ENCODE measurements around the gene MYH10.

MYH10 gene

DNA sequence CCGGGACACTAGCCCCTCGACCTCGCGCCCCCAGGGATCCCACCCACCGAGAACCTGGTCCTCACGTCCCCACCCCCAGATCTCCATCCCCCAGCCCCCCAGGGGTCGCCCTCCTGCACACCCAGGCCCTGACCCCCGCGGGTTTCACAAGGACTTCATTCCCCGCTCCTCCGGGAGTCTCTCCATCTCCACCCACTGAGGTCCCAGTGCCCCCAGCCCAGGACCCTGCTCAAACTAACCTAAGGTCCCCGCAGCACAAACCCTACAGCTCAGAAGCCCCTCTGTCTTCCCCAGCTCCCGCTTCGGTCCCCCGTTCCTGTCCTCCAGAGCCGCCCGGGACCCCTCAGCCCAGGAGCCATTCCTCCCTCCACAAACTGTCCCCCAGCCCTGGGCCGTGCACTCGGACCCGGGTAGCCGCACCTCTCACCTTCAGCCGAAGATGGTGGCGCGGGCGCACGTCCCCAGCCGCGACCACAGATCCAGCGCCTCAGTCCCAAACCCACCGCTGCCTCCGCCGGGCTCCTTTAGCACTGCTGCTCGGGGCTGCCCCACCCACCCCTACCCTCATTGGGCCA is at the start of gene MYH10:
Gene MYH10 (minus strand): TSS at position 499 of the 575 bp plus-strand sequence. CDS start 7,479 bp downstream, outside the sequence.
- Histone ChIP-seq H3K27me3 (ENCODE audit: insufficient read depth, low read depth, severe bottlenecking) (no peaks in the 10 kb centered on the region), H3K27ac (peak within 1 kb of the TSS; percentile 93), H3K4me3 (ENCODE audit: low read depth, low read length) (peak within 1 kb of the TSS; percentile 93), H3K36me3 (peaks cover 14% of the 10 kb centered on the region), H3K9me3 (ENCODE audit: severe bottlenecking) (no peaks in the 10 kb centered on the region)
- peak; percentile 32 for DNase-seq
- TF ChIP-seq CTCF (IDR thresholded peaks at IDR 0.05; ENCODE audit: low read depth, low read length): peak; percentile 27; the same call in 1 of the 2 replicates

DNA sequence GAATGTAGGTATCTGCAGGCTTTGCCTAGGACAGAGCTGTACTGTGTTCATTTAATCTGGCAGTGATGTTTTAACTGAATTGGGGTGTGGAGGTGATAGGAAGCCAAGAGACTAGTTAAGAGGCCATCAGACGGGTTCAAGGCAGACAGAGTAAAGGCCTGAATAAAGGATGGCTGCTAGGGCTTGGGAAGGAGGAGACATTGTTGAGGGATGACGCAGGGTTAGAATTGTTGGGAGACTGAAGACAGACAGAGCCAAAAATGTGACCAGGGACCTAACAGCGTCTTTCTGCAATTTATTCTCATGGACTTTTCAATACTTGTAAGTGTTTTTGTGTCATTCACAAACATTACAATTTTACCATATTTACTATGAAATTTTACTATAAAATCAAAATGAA is 48.6 kb upstream of the MYH10 start:
- TF ChIP-seq CTCF (IDR thresholded peaks at IDR 0.05; ENCODE audit: low read depth, low read length): no peak
- H3K27ac ChIP-seq: no peak overlapping the region
- H3K4me3 ChIP-seq (ENCODE audit: low read depth, low read length): no peak overlapping the region
- no peaks in the 10 kb centered on the region for H3K36me3 ChIP-seq
- DNase-seq: no peak
- H3K27me3 ChIP-seq (ENCODE audit: insufficient read depth, low read depth, severe bottlenecking): no peaks in the 10 kb centered on the region
- peaks cover 2% of the 10 kb centered on the region for H3K9me3 ChIP-seq (ENCODE audit: severe bottlenecking)

DNA sequence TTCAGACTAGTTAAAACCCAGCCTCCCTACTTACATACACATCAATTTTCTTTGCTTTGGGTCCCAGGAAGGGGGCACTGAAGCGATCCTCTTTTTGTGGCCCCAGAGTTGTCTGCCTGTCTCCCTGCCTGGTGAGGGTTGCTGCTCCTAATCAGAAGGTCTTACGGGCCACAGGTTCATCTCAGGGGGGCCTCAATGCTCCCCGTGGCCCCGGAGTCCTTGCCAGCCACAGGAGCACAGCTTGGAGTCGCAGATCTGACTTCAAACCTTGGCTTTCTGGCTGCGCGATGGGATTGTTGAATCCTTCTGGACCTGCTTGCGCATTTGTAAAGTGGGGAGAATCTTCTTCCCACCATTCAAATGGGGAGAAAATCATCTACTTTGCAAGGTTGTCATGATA is 44.8 kb upstream of the MYH10 start:
- no peak for DNase-seq
- Histone ChIP-seq H3K27me3 (ENCODE audit: insufficient read depth, low read depth, severe bottlenecking) (no peaks in the 10 kb centered on the region), H3K27ac (no peak overlapping the region), H3K4me3 (ENCODE audit: low read depth, low read length) (no peak overlapping the region), H3K36me3 (no peaks in the 10 kb centered on the region), H3K9me3 (ENCODE audit: severe bottlenecking) (peaks cover 2% of the 10 kb centered on the region)
- no peak for TF ChIP-seq CTCF (IDR thresholded peaks at IDR 0.05; ENCODE audit: low read depth, low read length)

DNA sequence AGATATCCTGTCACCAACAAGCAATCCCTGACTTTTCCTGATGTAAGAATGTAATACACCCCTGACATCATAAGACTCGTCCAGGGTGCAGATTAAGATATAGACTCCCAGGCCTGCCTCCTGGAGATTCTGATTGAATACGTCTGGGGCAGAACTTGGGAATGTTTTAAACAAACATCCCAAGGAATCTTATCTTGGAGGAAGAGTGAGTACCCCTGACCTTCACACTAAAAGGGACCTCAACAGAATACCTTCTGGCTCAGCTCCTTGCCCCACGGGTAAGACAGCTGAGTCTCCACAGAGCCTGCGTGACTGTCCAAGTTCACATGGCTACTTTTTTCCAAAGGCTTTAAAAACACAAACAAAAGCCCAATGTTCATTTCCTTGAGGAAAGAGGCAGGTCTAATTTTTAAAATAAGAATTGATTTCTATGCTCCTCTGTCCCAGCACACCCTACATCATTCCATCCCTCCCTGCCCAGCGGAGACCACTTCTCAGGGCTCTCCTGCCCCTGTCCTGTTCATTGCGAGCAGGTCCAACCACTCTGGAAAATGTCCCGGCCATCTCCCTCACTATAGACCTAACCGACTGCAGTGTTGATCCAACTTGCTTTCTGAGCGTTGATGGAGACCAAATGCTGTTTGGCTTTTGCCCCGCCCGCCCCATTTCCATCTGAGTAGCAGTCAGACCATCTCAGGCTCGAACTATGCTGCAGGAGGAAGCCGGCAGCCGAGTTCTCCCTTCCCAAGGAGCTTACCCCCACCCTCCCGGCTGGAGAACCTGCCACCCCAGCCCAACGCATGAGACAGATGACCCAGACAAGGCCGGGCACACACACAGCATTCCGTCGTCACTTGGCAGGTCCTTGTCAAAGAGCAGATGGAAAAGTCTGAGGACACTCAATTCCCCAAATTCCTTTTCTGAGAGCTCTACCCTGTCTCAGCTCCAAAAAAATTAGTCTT is 44.1 kb upstream of the MYH10 start:
- H3K27ac ChIP-seq: no peak overlapping the region
- no peak for TF ChIP-seq CTCF (IDR thresholded peaks at IDR 0.05; ENCODE audit: low read depth, low read length)
- no peaks in the 10 kb centered on the region for H3K36me3 ChIP-seq
- H3K9me3 ChIP-seq (ENCODE audit: severe bottlenecking): peaks cover 2% of the 10 kb centered on the region
- DNase-seq: no peak
- H3K27me3 ChIP-seq (ENCODE audit: insufficient read depth, low read depth, severe bottlenecking): no peaks in the 10 kb centered on the region
- no peak overlapping the region for H3K4me3 ChIP-seq (ENCODE audit: low read depth, low read length)

DNA sequence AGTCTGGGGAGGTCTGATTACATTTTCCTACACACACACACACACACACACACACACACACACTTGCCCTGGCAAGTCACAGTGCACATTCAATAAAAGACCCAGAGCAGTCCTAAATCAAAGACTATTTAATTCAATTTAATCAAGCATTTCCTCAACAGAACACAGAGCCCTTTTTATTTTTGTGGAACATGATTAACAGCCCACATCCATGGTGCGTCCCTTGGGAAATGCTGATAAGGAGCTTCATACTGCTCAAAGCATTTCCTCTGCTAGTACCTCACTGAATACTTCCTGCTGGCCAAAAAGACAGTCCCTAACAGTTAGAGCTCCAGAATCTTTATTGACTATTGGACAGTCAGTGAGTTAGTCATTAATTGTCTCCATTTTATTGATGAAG is 43.1 kb upstream of the MYH10 start:
- no peaks in the 10 kb centered on the region for H3K27me3 ChIP-seq (ENCODE audit: insufficient read depth, low read depth, severe bottlenecking)
- no peak overlapping the region for H3K4me3 ChIP-seq (ENCODE audit: low read depth, low read length)
- H3K27ac ChIP-seq: no peak overlapping the region
- no peaks in the 10 kb centered on the region for H3K36me3 ChIP-seq
- peaks cover 2% of the 10 kb centered on the region for H3K9me3 ChIP-seq (ENCODE audit: severe bottlenecking)
- TF ChIP-seq CTCF (IDR thresholded peaks at IDR 0.05; ENCODE audit: low read depth, low read length): no peak
- no peak for DNase-seq

All from WERI-Rb-1 (cell line).